Measurements from ENCODE around the gene TUBB4A.
"Not testable (repeated sequence)": the region's sequence is repeated elsewhere in the genome, so short reads cannot be mapped to it uniquely, and the experiment has no call there.

The TUBB4A gene

DNA sequence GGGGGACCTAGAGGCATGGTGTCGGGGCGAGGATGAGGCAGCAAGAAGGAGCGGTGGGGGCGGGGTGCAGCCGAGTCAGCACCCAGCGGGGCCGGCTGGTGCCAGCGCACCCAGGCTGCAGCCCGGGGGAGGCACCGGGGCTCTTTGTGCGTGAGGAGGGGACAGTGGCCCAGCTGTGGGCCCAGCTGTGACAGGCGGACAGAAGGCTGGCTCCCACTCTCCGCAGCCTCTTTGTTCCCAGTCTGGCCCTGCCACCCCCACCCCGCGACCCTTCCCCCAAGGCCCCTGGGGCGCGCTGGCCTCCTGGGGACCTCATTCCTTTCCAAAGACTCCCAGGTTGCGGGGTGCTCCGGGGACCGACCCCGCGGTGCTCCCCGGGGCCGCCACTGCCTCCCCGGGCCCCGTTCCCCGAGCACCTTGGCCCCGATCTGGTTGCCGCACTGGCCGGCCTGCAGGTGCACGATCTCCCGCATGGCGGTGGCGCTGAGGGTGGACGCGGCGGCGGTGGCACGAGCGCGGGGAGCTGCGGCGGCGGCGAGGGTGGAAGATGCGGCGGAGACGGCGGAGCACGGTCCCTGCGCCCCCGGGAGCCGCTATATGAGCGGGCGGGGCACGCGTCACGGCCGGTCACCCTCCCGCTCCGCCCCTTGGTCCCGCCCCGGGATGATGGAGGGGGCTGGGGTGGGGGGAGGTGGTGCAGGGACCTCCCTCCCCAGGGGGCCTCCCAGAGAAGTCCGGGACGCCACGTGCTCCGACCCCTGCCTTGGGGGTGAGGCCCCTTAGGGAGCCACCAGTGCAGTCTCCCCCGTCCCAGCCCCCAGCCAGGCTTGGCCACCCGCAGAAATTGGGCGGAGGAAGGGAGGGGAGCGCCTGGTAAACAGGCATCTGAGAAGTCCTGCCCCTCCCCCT is at the start of gene TUBB4A:
Gene TUBB4A, minus strand, starts transcription at position 570 of the 909 bp plus-strand sequence. Its CDS starts 97 bp downstream, at position 473.
- peak in 1 of 2 donors; percentile 34 for DNase-seq (ENCODE audit: low read depth in 2 of 2)

DNA sequence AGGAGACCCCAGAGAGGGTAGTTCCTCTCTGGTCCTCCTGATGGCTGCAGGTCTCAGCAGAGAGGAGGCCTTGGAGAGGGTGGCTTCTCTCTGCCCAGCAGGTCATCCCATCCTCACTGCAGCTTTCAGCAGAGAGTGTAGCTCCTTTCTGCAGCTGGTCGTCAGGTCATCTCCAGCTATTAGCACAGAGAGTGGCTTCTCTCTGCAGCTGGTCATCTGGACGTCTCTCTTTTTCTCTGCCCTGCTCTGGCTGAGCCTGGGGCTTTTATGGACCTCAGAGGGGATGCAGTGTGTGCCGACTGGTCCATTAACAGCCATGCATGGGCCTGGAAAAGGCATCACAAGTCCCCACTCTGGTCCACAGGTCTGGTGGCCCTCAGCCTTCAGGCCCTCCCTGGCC is 49.0 kb upstream of the TUBB4A start:
- DNase-seq (ENCODE audit: low read depth in 2 of 2): no peak

DNA sequence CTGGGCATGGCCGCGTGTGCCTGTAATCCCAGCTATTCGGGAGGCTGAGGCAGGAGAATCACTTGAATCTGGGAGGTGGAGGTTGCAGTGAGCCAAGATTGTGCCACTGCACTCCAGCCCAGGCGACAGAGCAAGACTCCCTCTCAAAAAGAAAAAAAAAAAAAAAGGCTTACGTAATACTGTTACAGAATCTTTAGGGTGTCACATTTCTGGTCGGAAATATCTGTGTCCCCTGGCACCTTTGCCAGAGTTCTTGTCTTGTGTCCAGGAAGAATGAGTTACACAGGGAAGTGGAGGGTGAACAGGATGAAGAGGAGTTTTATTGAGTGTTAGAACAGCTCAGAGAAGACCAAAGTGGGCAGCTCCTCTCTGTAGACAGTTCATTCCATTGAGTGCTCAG is 48.6 kb upstream of the TUBB4A start:
- DNase-seq (ENCODE audit: low read depth in 2 of 2): not testable (repeated sequence)

DNA sequence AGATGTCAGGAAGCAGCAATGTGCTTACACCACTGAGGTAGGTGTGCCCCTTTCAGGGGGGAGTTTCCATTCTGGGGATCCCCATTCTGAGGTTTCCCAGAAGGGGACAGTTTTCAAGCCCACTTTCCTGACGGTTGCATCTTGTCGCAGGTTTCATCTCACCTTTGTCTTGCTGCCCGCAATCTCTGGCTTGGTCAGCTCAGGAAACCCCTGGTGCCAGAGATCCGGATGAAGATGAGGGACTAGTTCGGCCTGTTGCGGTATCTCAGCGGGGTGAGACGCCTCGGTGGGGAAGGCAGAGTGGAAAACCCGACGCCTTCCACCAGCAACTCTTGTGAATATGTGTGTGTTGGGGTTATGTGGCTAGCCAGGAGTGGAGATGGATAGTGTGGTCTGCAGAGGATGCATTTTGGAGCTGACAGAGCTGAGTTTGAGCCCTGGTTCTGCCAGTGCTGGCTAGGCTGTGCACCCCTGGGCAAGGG is 41.8 kb upstream of the TUBB4A start:
- DNase-seq (ENCODE audit: low read depth in 2 of 2): no peak

DNA sequence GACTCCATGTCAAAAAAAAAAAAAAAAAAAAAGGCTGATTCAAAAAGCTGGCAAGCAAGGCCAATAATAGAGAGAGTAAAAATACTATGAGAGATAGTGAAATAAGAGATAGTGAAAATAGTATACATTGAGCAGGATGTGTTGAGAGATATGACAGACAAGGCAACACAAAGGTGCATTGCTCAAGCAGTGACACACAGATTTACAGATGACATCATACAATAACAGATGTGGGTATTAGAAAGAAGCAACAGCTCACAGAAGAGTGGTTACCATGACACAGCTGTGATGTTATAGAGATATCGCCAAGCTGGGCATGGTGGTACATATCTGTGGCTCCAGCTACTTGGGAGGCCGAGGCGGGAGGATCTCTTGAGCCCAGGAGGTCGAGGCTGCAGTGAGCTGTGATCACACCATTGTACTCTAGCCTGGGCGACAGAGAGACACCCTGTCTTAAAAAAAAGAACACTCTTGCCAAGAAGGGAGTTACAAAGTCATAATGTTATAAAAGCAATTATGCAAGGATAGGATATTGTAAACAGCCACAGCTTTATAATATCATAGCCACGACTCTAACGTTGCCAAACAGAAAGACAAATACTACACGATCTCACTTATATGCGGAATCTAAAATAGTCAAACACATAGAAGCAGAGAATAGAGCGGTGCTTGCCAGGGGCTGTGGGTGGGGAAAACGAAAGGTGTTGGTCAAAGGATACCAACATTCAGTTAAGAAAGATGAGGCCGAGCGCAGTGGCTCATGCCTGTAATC is 39.0 kb upstream of the TUBB4A start:
- no peak for DNase-seq (ENCODE audit: low read depth in 2 of 2)

DNA sequence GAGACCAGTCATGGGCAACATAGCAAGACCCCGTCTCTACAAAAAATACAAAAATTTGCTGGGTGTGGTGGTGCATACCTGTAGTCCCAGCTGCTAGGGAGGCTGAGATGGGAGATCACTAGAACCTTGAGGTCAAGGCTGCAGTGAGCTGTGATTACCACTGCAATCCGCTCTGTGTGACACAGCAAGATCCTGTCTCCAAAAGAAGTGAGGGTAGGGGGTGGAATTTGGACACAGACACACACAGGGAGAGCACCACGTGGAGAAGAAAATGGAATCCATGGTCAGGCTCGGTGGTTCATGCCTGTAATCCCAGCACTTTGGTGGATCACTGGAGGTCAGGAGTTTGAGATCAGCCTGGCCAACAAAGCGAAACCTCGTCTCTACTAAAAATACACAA is 37.4 kb upstream of the TUBB4A start:
- no peak for DNase-seq (ENCODE audit: low read depth in 2 of 2)

DNA sequence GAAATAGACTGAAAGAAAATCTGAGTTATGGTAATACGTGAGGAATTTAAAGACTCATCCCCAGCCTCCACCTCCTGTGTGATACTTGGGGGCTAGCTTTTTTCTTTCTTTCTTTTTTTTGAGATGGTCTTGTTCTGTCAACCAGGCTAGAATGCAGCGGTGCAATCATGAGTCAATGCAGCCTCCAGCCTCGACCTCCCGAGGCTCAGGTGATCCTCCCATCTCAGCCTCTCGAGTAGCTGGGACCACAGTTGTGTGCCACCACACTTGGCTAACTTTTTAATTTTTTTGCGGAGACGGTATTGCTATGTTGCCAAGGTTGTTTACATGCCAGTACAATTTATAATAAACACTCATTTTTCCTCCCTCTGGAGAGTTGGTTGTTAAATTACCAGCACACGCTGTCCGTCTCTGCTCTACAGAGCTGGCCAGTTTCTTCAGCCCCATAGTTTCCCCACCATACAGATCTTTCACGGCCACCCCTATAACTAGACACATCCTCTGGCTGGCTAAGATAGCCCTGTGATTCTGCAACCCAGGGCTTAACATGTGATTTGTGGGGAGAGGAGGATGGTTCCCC is 33.5 kb upstream of the TUBB4A start:
- no peak for DNase-seq (ENCODE audit: low read depth in 2 of 2)

DNA sequence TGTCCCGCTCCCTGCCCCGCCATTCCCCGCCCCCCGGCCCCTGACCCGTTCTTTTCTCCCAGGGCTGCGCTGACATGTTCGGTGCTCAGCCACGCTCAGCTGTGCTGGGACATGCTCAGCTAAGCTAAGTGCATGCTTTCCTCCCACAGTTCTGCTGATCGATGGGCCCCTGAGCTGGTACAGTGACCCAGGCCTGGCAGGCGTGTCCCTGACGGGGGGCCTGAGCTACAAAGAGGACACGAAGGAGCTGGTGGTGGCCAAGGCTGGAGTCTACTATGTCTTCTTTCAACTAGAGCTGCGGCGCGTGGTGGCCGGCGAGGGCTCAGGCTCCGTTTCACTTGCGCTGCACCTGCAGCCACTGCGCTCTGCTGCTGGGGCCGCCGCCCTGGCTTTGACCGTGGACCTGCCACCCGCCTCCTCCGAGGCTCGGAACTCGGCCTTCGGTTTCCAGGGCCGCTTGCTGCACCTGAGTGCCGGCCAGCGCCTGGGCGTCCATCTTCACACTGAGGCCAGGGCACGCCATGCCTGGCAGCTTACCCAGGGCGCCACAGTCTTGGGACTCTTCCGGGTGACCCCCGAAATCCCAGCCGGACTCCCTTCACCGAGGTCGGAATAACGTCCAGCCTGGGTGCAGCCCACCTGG is 32.5 kb upstream of the TUBB4A start:
- DNase-seq (ENCODE audit: low read depth in 2 of 2): no peak

DNA sequence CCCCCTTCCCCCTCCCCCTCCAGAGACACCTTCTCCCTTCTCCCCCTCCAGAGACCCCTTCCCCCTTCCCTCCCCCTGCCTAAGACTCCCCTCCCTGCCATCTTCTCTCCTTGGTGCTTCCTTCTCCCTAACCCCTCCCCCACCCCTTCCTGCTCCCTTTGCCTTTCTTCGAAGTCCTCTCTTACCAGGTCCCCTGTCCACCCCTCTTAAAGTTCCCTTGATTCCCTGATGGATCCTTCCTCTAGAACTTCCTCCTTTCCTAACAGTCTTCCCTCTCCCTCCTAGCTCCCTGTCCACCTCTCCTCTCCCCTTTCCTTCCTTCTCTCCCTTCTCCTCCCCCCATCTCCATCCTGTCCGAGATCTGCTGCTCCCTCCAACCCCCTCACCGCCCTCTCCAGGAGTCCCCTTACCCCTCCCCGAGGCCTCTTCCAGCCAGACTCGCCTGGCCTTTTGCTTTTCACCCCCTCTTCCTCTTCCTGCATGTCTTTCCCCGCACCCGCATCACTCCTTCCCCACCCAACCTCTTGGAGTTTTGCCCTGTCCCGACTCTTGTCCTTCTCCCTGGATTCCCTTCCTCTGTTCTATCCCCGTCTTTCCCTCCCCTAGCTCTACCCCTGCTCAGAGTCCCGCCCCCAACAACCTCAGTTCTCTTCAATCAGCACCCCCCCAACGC is 31.8 kb upstream of the TUBB4A start:
- no peak for DNase-seq (ENCODE audit: low read depth in 2 of 2)

DNA sequence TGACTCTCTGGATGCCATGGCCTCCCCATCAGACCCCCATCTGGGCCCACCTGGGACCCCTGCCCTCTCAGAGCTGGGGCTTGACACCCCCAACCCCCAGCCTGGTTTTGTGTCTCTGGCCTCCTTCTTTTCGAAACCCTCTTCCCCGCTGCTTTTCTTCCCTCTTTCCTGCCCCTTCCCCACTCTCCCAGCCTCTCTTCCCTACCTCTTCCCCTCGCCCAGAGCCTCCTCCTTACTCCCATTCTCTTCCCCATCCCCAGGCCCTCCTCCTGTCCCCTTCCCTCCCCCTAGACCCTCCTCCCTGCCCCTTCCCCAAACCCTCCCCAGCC is 30.9 kb upstream of the TUBB4A start:
- no peak for DNase-seq (ENCODE audit: low read depth in 2 of 2)

DNA sequence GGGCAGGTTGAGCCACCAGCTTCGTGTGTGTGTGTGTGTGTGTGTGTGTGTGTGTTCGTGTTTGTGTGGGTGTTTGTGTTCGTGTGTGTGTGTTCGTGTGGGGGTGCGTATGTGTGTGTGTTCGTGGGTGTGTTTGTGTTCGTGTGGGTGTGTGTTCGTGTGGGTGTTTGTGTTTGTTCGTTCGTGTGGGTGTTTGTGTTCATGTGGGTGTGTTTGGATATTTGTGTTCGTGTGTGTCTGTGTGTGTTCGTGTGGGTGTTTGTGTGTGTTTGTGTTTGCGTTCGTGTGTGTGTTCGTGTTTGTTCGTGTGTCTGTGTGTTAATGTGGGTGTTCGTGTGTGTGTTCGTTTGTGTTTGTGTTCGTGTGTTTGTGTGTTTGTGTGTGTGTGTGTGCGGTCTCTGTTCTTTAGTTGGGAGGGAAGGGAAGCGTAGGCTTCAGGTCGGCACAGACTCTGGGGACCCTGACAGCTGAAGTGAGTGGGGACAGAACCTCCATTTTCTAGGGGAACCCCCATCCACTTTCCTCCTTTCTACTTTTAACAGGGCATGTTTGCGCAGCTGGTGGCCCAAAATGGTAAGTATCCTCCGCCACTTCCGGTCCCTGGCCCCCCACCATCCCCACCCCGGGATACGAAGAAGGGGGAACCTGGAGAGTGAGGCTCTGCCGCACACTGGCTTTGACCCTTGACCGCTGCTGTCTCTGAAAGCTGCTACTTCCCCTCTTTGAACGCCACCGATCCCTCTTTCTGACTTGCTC is 30.3 kb upstream of the TUBB4A start:
- no peak for DNase-seq (ENCODE audit: low read depth in 2 of 2)

DNA sequence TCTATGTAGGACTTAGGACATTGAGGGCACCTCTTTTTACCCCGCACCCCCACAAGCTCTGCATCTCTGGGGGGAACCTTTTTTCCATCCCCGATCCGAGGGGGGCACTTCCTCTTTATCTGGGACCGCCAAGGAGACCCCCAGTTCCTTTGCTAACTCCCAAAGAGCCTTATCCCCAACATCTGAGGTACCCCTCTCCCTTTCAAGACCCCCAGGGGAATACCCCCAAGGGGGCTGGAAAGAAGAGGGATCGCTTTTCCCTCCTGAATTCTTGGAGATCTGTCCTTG is 29.8 kb upstream of the TUBB4A start:
- DNase-seq (ENCODE audit: low read depth in 2 of 2): no peak

DNA sequence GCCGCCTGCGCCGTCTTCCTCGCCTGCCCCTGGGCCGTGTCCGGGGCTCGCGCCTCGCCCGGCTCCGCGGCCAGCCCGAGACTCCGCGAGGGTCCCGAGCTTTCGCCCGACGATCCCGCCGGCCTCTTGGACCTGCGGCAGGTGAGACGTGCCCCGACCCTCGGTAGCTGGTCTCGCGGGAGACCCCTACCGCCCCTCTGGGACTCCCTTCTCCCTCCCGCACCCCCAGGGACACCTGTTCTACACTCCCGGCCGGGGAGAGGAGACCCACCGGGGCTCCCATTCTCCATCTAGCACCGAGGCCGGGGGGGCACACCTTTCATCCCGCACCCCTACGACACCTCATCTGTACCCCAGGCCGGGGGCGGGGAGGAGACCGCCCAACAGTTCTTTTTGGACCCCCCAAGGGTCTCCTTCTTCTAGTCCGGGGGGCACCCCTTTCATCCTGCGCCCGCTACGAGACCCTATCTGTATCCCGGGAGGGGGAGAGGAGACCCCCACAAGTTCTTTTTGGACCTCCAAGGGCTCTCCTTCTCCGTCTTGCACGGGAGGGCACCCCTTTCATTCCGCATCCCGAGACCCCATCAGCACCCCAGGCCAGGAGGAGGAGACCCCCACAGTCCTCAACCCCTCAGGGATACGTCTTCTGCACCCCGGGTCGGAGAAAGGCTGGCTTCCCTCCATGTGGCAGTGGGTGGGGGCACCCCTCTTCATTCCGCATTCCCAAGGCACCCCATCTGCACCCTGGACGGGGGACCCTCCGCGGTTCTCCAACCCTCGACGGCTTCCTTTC is 29.2 kb upstream of the TUBB4A start:
- no peak for DNase-seq (ENCODE audit: low read depth in 2 of 2)

DNA sequence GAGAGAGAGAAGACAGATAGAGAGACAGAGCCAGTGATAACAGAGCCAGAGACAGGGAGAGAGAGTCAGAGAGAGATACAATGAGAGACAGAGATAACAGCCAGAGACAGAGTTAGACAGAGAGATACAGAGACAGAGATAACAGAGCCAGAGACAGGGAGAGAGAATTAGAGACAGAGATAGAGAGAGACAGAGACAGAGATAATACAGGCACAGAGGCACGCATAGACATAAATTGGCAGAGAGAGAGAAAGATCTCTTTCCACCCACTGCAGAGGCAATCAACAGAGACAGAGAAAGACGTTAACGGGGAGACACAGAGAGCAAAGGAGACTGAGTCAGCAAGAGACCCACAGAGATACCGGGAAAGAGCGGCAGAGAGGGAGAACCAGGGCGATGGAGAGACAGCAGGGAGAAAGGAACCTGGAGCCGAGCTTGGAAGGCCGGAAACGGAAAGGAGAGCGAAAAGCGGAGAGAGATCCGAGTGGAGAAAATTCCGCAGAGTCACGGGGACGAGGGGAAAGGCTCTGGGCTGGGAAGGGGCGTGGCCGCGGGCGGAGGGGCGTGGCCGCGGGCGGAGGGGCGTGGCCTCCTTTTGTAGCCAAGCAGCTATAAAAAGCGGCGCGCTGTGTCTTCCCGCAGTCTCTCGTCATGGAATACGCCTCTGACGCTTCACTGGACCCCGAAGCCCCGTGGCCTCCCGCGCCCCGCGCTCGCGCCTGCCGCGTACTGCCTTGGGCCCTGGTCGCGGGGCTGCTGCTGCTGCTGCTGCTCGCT is 28.5 kb upstream of the TUBB4A start, which contains the start of gene TNFSF9:
Gene TNFSF9, plus strand, starts transcription at position 641 of the 777 bp plus-strand sequence. Its CDS starts 11 bp downstream, at position 652.
- DNase-seq (ENCODE audit: low read depth in 2 of 2): peak; percentile 69 to 77

DNA sequence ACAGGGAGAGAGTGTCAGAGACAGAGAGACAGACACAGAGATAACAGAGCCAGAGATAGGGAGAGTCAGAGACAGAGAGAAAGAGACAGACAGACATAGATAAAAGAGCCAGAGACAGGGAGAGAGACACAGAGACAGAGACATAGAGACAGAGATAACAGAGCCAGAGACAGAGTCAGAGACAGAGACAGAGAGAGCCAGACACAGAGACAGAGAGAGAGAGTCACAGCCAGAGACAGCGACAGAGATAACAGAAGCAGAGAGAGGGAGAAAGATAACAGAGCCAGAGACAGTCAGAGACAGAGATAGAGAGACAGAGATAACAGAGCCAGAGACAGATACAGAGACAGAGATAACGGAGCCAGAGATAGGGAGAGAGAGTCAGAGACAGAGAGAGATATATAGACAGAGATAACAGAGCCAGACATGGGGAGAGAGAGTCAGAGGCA is 27.9 kb upstream of the TUBB4A start:
- DNase-seq (ENCODE audit: low read depth in 2 of 2): no peak

DNA sequence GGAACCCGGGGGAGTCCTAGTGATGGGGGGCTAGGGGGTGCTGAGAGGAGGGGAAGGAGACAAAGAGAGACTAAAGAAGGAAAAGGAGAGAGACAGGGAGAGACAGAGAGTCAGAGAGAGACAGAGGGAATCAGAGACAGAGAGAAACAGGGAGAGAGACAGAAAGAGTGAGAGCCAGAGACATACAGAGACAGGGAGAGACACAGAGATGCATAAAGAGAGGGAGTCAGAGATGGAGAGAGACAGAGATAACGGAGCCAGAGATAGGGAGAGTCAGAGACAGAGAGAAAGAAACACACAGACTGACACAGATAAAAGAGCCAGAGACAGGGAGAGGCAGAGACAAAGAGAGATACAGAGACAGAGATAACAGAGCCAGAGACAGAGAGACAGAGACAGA is 27.2 kb upstream of the TUBB4A start:
- DNase-seq (ENCODE audit: low read depth in 2 of 2): no peak

DNA sequence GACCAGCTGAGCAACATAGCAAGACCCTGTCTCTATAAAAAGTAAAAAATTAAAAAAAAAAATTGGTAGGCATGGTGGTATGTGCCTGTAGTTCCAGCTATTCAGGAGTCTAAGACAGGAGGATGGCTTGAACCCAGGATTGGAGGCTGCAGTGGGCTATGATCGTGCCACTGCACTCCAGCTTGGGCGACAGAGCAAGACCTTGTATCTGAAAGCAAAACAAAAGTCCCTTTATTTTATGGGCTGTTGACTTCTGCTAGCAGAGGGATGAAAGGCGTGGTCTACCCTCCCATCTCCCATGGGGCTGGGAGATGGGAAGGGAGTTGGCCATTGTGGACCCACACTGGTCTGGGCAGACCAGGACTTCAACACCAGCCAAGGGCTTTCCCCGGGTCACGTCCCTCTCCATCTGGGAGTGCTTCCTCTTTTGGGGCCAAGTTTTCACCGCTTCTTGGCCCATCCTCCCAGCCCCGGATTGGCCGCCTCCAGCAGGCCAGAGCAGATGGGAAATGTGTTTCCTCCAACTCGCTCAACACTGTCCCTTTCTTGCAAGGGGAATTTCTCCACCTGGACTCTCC is 26.5 kb upstream of the TUBB4A start:
- DNase-seq (ENCODE audit: low read depth in 2 of 2): no peak

DNA sequence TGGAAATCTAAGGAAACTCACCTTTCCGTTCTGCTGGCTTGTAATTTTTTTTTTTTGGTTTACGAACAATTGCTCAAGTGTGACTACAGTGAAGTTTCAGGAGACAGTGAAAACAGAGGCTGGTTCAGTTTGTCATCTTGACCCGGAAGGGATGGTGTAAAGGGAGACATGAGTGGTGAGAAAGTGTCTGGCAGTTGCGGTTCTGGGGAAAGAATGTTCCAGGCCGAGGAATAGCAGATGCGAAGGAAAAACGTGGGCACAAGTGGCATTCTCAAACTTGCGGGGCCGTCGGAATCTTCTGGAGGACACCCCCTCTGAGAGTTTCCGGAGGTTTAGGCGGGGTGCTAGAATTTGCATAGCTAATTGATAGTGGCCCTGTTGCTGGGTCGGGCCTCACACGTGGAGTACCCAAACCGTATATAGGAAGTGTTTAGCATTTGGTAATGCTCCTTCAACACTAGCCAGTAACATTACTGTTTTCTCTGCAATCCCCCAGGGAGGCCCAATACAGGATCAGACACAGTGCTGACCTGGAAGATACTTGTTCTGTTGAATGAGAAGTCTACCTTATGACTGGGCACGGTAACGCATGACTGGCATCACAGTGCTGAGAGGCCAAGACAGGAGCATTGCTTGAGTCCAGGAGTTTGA is 25.9 kb upstream of the TUBB4A start:
- DNase-seq (ENCODE audit: low read depth in 2 of 2): no peak

All from stimulated activated CD8-positive, alpha-beta memory T cell treated with anti-CD3 and anti-CD28 coated beads, Interleukin-7, amount 100 ng/mL, for 4 hours (primary cell).